ENCODE data around the gene RAB37.

The RAB37 gene

GRCh38 chr17:74698069-74698468, 39.0 kb upstream of the RAB37 start:
- TF ChIP-seq, protein P1, sequence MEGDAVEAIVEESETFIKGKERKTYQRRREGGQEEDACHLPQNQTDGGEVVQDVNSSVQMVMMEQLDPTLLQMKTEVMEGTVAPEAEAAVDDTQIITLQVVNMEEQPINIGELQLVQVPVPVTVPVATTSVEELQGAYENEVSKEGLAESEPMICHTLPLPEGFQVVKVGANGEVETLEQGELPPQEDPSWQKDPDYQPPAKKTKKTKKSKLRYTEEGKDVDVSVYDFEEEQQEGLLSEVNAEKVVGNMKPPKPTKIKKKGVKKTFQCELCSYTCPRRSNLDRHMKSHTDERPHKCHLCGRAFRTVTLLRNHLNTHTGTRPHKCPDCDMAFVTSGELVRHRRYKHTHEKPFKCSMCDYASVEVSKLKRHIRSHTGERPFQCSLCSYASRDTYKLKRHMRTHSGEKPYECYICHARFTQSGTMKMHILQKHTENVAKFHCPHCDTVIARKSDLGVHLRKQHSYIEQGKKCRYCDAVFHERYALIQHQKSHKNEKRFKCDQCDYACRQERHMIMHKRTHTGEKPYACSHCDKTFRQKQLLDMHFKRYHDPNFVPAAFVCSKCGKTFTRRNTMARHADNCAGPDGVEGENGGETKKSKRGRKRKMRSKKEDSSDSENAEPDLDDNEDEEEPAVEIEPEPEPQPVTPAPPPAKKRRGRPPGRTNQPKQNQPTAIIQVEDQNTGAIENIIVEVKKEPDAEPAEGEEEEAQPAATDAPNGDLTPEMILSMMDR (IDR thresholded peaks at IDR 0.05; ENCODE audit: control insufficient read depth, extremely low read depth, insufficient read depth) = no peak
- DNase-seq (ENCODE audit: low read depth) = no peak
- H3K4me3 ChIP-seq (ENCODE audit: low read depth, low read length) = no peak overlapping the region

DNA sequence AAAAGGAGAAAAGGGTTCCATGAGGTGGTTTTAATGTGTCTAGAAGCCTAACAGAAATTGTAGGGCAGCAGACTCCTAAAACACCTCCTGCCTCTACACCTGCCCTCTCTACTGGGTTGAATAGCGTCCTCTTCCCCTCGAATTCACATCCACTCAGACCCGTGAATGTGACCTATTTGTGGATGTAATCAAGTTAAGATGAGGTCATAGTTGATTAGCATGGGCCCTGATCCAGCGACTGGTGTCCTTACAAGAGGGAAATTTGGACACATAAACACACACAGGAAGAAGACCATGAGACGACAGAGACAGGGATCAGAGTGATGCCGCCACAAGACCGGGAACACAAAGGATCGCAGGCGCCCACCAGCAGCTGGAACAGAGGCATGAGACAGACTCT, 37.8 kb upstream of the RAB37 start:
- TF ChIP-seq, protein P1 (IDR thresholded peaks at IDR 0.05; ENCODE audit: control insufficient read depth, extremely low read depth, insufficient read depth) = no peak
- no peak overlapping the region for H3K4me3 ChIP-seq (ENCODE audit: low read depth, low read length)
- no peak for DNase-seq (ENCODE audit: low read depth)

DNA sequence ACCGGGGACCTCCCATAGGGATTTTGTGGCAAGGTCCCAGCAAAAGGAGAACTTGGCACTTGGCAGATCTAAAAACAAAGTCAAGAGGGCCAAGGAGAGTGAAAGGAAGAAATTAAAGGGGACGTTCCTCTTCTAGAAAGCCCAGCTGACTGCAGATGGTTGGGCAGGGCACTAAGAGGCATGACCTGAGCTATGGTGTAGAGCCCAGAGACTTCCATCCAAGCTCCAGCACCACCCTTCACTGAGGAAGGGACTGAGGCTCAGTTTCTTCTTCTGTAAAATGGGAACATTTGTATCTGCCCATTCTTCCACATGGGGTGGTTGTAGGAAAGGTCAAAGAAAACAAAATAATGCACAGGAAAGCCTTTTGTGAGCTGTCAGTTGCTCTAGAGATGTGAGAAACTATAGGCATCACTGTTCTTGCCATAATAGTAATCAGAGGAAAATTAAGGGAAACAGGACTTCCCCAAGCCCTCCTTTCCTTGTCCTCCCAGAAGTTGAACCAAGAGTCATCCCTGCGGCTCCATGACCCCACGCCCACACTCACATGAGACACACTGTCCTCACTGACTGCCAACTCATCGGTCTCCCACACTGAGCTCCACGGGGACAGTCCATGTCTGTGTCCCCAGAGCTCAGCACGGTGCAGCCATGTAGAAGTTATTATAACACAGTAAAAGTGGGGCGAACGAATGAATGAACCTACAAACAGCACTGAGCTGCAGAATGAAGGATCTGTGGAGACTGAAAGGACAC, 34.8 kb upstream of the RAB37 start:
- H3K4me3 ChIP-seq (ENCODE audit: low read depth, low read length) = no peak overlapping the region
- no peak for DNase-seq (ENCODE audit: low read depth)

DNA sequence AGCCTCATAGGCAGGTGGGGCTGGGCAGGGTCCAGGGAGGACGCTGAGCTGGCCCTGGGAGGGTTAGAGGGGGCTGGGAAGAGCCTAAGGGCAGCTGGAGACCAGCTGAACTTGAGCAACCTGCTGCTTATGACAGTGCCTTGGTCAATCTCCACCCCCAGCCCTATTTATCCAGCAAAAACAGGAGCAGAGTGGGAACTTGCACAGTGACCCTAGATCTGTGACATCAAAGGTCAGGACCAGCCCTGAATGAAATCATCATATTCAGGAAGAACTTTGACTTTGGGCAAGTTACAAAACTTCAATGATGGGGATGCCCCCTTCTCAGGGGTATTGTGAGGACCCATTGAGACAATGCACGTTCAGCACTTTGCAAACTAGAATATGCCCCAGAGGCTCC, 33.7 kb upstream of the RAB37 start:
- H3K4me3 ChIP-seq (ENCODE audit: low read depth, low read length) = no peak overlapping the region
- DNase-seq (ENCODE audit: low read depth) = no peak
- TF ChIP-seq, protein P1 (IDR thresholded peaks at IDR 0.05; ENCODE audit: control insufficient read depth, extremely low read depth, insufficient read depth) = no peak

More for the DNA sequence above, 34.8 kb upstream of the RAB37 start:
- TF ChIP-seq, protein P1 (IDR thresholded peaks at IDR 0.05; ENCODE audit: control insufficient read depth, extremely low read depth, insufficient read depth) = no peak

GRCh38 chr17:74704544-74704943, 32.5 kb upstream of the RAB37 start:
- DNase-seq (ENCODE audit: low read depth) = no peak
- no peak overlapping the region for H3K4me3 ChIP-seq (ENCODE audit: low read depth, low read length)
- TF ChIP-seq, protein P1 (IDR thresholded peaks at IDR 0.05; ENCODE audit: control insufficient read depth, extremely low read depth, insufficient read depth) = no peak

DNA sequence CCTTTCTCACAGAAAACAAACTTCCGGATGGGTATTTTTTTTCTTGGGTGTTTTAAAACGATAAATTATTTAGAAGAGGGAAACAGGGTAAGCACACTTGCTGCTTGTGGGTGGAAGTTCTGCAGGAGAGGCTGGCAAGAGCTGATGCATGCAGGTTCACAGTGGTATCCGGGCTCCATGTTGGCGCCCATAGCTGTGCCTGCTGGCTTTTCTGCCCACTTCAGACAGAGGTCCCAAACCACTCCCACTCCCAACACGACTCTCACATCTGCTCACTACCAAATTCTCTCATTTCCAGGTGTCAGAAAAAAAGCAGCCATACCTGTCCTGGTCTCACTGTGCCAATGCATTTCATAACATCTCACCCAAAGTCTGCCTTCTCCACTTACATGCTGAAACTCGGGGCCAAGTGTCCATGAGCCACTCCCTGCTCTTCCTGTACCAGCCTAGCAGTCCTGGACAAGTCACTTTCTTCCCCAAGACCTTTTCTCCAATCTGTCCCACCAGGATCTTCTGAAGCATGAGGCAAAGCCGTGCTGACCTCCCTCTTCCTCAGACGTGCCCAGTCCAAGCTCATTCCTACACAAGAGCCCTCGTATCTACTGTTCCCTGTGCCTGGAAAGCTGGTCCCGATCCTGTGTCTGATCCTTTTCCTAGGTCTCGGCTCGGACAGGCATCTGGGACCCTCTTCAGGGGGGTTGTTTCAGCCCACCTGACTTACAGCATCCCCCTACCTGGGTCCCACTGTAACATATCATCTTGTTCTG, 25.8 kb upstream of the RAB37 start:
- DNase-seq (ENCODE audit: low read depth) = no peak
- TF ChIP-seq, protein P1 (IDR thresholded peaks at IDR 0.05; ENCODE audit: control insufficient read depth, extremely low read depth, insufficient read depth) = no peak
- H3K4me3 ChIP-seq (ENCODE audit: low read depth, low read length) = no peak overlapping the region

All from LNCaP clone FGC (cell line).